Loucy (cell line): Measurements from ENCODE around the gene PTTG1IP.

Experiments
- CTCF ChIP-seq: fragments of 200-600 bp; sonication (generic); conservative IDR thresholded peaks from 2 replicates; pipeline ENCODE4 v1.5.1; 2014; ENCODE audit warnings: mild to moderate bottlenecking, antibody characterized with exemption, low read length
- EZH2phosphoT487 ChIP-seq: fragments of 200-600 bp; IDR thresholded peaks from 2 replicates; pipeline ENCODE4 v1.6.1; 2018; ENCODE audit warnings: antibody characterized with exemption, mild to moderate bottlenecking, moderate library complexity, borderline replicate concordance

- no peak for TF ChIP-seq CTCF
- TF ChIP-seq EZH2phosphoT487, result no peak
These were observed 32.7 kb downstream of the PTTG1IP start for GRCh38 chr21:44840771-44841170.
